ENCODE measurements around the gene SNRNP25.

- TF ChIP-seq, protein P1, sequence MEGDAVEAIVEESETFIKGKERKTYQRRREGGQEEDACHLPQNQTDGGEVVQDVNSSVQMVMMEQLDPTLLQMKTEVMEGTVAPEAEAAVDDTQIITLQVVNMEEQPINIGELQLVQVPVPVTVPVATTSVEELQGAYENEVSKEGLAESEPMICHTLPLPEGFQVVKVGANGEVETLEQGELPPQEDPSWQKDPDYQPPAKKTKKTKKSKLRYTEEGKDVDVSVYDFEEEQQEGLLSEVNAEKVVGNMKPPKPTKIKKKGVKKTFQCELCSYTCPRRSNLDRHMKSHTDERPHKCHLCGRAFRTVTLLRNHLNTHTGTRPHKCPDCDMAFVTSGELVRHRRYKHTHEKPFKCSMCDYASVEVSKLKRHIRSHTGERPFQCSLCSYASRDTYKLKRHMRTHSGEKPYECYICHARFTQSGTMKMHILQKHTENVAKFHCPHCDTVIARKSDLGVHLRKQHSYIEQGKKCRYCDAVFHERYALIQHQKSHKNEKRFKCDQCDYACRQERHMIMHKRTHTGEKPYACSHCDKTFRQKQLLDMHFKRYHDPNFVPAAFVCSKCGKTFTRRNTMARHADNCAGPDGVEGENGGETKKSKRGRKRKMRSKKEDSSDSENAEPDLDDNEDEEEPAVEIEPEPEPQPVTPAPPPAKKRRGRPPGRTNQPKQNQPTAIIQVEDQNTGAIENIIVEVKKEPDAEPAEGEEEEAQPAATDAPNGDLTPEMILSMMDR (IDR thresholded peaks at IDR 0.05) = no peak
- no peak for TF ChIP-seq POLR2A (IDR thresholded peaks at IDR 0.05)
These were observed 50.7 kb downstream of the SNRNP25 start for GRCh38 chr16:104355-104754.
